WTC11 (cell line): ENCODE data around the gene CCL16.

Experiments used
- CDX4 ChIP-seq: fragments of 250-450 bp; sonication (Bioruptor Pico); IDR thresholded peaks from 2 replicates; pipeline ENCODE4 v1.9.0; 2021; ENCODE audit warnings: moderate library complexity, mild to moderate bottlenecking, inconsistent platforms, borderline replicate concordance
- CREB1 ChIP-seq: sonication (generic); formaldehyde crosslinking; IDR thresholded peaks from 2 replicates; pipeline ENCODE4 v1.8.0; 2023; ENCODE audit warnings: mild to moderate bottlenecking, missing genetic modification reagents
- CREM ChIP-seq: sonication (generic); formaldehyde crosslinking; IDR thresholded peaks from 2 replicates; pipeline ENCODE4 v1.8.1; 2022; ENCODE audit warnings: mild to moderate bottlenecking, missing genetic modification reagents, moderate library complexity
- CTCF ChIP-seq: fragments of 200-600 bp; IDR thresholded peaks from 2 replicates; pipeline ENCODE4 v1.8.0; 2022; ENCODE audit warnings: antibody characterized with exemption
- E2F5 ChIP-seq: sonication (generic); formaldehyde crosslinking; IDR thresholded peaks from 2 replicates; pipeline ENCODE4 v1.8.1; 2022; ENCODE audit warnings: mild to moderate bottlenecking, moderate library complexity, missing genetic modification reagents
- SOX15 ChIP-seq: fragments of 250-450 bp; sonication (Bioruptor Pico); IDR thresholded peaks from 2 replicates; pipeline ENCODE4 v1.9.0; 2021; ENCODE audit warnings: mild to moderate bottlenecking
- USF1 ChIP-seq: sonication (generic); formaldehyde crosslinking; IDR thresholded peaks from 2 replicates; pipeline ENCODE4 v1.8.0; 2022; ENCODE audit warnings: mild to moderate bottlenecking, missing genetic modification reagents
- ZSCAN18 ChIP-seq: fragments of 250-450 bp; sonication (Bioruptor Pico); IDR thresholded peaks from 2 replicates; pipeline ENCODE4 v2.1.2; 2022; ENCODE audit warnings: mild to moderate bottlenecking, moderate library complexity

GRCh38 chr17:35981246-35981645 lies at the start of gene CCL16:
- TF ChIP-seq CREB1 (CRISPR knock-in tag): no peak
- TF ChIP-seq CREM (CRISPR knock-in tag): no peak
- no peak for TF ChIP-seq CTCF
- no peak for TF ChIP-seq SOX15 (CRISPR knock-in tag)
- TF ChIP-seq CDX4 (CRISPR knock-in tag): no peak
- no peak for TF ChIP-seq USF1
- no peak for TF ChIP-seq ZSCAN18 (CRISPR knock-in tag)
- TF ChIP-seq E2F5 (CRISPR knock-in tag): no peak
